SK-N-SH treated with all-trans-retinoic acid at 6 μM for 48 hours (cell line): ENCODE measurements around the gene EVC.

Source experiments
- ATAC-seq: fragments of 200-7000 bp; cut with Tn5 transposase; 3 replicates; pipeline ENCODE4 v1.9.1; 2020; ENCODE audit warnings: mild to moderate bottlenecking, moderate library complexity
- ARNTL ChIP-seq: fragments of 450-650 bp; formaldehyde crosslinking; IDR thresholded peaks from 2 replicates; pipeline ENCODE4 v1.5.0; 2020; ENCODE audit warnings: low read depth, mild to moderate bottlenecking, moderate library complexity, borderline replicate concordance
- CSDC2 ChIP-seq: fragments of 250-450 bp; sonication (Bioruptor Pico); IDR thresholded peaks from 2 replicates; pipeline ENCODE4 v1.5.0; 2020; ENCODE audit warnings: mild to moderate bottlenecking, moderate library complexity
- CSRNP3 ChIP-seq: fragments of 250-450 bp; sonication (Bioruptor Pico); IDR thresholded peaks from 2 replicates; pipeline ENCODE4 v1.5.1; 2021; ENCODE audit warnings: mild to moderate bottlenecking, moderate library complexity
- ESRRG ChIP-seq: fragments of 250-450 bp; sonication (Bioruptor Pico); IDR thresholded peaks from 2 replicates; pipeline ENCODE4 v1.6.1; 2021; ENCODE audit warnings: mild to moderate bottlenecking
- GLIS3 ChIP-seq: fragments of 250-450 bp; sonication (Bioruptor Pico); IDR thresholded peaks from 2 replicates; pipeline ENCODE4 v1.5.0; 2020; ENCODE audit warnings: mild to moderate bottlenecking, moderate library complexity
- ISL1 ChIP-seq: fragments of 250-450 bp; sonication (Bioruptor Pico); IDR thresholded peaks from 2 replicates; pipeline ENCODE4 v2.1.2; 2022; ENCODE audit warnings: mild to moderate bottlenecking, moderate library complexity
- OSR1 ChIP-seq: fragments of 250-450 bp; sonication (Bioruptor Pico); IDR thresholded peaks from 2 replicates; pipeline ENCODE4 v1.8.0; 2022; ENCODE audit warnings: moderate library complexity, mild to moderate bottlenecking, inconsistent platforms
- PATZ1 ChIP-seq: fragments of 250-450 bp; sonication (Bioruptor Pico); IDR thresholded peaks from 2 replicates; pipeline ENCODE4 v1.8.0; 2020; ENCODE audit warnings: mild to moderate bottlenecking, moderate library complexity, borderline replicate concordance
- PPARA ChIP-seq: fragments of 250-450 bp; sonication (Bioruptor Pico); IDR thresholded peaks from 2 replicates; pipeline ENCODE4 v1.5.0; 2020; ENCODE audit warnings: mild to moderate bottlenecking, borderline replicate concordance
- RARB ChIP-seq: fragments of 250-450 bp; sonication (Bioruptor Pico); IDR thresholded peaks from 2 replicates; pipeline ENCODE4 v1.8.0; 2021; ENCODE audit warnings: mild to moderate bottlenecking, moderate library complexity
- SNAI2 ChIP-seq: fragments of 250-450 bp; sonication (Bioruptor Pico); IDR thresholded peaks from 2 replicates; pipeline ENCODE4 v1.5.0; 2020; ENCODE audit warnings: mild to moderate bottlenecking, moderate library complexity
- TCF4 ChIP-seq: fragments of 250-450 bp; sonication (Bioruptor Pico); IDR thresholded peaks from 2 replicates; pipeline ENCODE4 v1.8.0; 2021; ENCODE audit warnings: mild to moderate bottlenecking, moderate library complexity, borderline replicate concordance
- TOX ChIP-seq: fragments of 250-450 bp; sonication (Bioruptor Pico); IDR thresholded peaks from 2 replicates; pipeline ENCODE4 v1.8.0; 2021; ENCODE audit warnings: mild to moderate bottlenecking, moderate library complexity, borderline replicate concordance
- ZC3H10 ChIP-seq: fragments of 250-450 bp; sonication (Bioruptor Pico); IDR thresholded peaks from 2 replicates; pipeline ENCODE4 v1.5.1; 2021; ENCODE audit warnings: mild to moderate bottlenecking, moderate library complexity
- ZFP3 ChIP-seq: fragments of 250-450 bp; sonication (Bioruptor Pico); IDR thresholded peaks from 2 replicates; pipeline ENCODE4 v1.5.0; 2020; ENCODE audit warnings: mild to moderate bottlenecking, moderate library complexity
- ZNF70 ChIP-seq: fragments of 450-650 bp; formaldehyde crosslinking; IDR thresholded peaks from 2 replicates; pipeline ENCODE4 v1.5.0; 2020; ENCODE audit warnings: mild to moderate bottlenecking, moderate library complexity
- ZNF8 ChIP-seq: fragments of 450-650 bp; formaldehyde crosslinking; IDR thresholded peaks from 2 replicates; pipeline ENCODE4 v1.5.0; 2020; ENCODE audit warnings: mild to moderate bottlenecking, moderate library complexity
- TF ChIP-seq, protein P1 (sequence below): fragments of 250-450 bp; sonication (Bioruptor Pico); IDR thresholded peaks from 2 replicates; pipeline ENCODE4 v1.5.1; 2020; ENCODE audit warnings: low read depth, mild to moderate bottlenecking, moderate library complexity
- TF ChIP-seq, protein P2 (sequence below): fragments of 250-450 bp; sonication (Bioruptor Pico); IDR thresholded peaks from 2 replicates; pipeline ENCODE4 v1.8.0; 2021; ENCODE audit warnings: low read depth, mild to moderate bottlenecking, moderate library complexity, borderline replicate concordance
- TF ChIP-seq, protein P3 (sequence below): fragments of 250-450 bp; sonication (Bioruptor Pico); IDR thresholded peaks from 2 replicates; pipeline ENCODE4 v1.5.0; 2020; ENCODE audit warnings: mild to moderate bottlenecking, moderate library complexity

The EVC gene

GRCh38 chr4:5706486-5707290 lies 4.3 kb upstream of the EVC start:
- TF ChIP-seq PPARA (CRISPR knock-in tag) (no peak), ESRRG (no peak), ZNF8 (CRISPR knock-in tag) (no peak), ISL1 (no peak)
- TF ChIP-seq, all 23 proteins: peak for 0
- no peak for ATAC-seq

- no peak for ATAC-seq
- TF ChIP-seq, protein P1, sequence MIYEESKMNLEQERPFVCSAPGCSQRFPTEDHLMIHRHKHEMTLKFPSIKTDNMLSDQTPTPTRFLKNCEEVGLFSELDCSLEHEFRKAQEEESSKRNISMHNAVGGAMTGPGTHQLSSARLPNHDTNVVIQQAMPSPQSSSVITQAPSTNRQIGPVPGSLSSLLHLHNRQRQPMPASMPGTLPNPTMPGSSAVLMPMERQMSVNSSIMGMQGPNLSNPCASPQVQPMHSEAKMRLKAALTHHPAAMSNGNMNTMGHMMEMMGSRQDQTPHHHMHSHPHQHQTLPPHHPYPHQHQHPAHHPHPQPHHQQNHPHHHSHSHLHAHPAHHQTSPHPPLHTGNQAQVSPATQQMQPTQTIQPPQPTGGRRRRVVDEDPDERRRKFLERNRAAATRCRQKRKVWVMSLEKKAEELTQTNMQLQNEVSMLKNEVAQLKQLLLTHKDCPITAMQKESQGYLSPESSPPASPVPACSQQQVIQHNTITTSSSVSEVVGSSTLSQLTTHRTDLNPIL, result no peak
- no peak for TF ChIP-seq ZC3H10
- TF ChIP-seq RARB (CRISPR knock-in tag), result no peak
- TF ChIP-seq ZNF8 (CRISPR knock-in tag), result no peak
- TF ChIP-seq, protein P2, sequence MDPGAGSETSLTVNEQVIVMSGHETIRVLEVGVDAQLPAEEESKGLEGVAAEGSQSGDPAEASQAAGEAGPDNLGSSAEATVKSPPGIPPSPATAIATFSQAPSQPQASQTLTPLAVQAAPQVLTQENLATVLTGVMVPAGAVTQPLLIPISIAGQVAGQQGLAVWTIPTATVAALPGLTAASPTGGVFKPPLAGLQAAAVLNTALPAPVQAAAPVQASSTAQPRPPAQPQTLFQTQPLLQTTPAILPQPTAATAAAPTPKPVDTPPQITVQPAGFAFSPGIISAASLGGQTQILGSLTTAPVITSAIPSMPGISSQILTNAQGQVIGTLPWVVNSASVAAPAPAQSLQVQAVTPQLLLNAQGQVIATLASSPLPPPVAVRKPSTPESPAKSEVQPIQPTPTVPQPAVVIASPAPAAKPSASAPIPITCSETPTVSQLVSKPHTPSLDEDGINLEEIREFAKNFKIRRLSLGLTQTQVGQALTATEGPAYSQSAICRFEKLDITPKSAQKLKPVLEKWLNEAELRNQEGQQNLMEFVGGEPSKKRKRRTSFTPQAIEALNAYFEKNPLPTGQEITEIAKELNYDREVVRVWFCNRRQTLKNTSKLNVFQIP (CRISPR knock-in tag), result no peak
- TF ChIP-seq ESRRG, result no peak
- TF ChIP-seq GLIS3 (CRISPR knock-in tag), result no peak
- no peak for TF ChIP-seq SNAI2 (CRISPR knock-in tag)
- TF ChIP-seq CSRNP3 (CRISPR knock-in tag), result no peak
Observed at GRCh38 chr4:5707366-5707765, 3.6 kb upstream of the EVC start.

- no peak for ATAC-seq
- TF ChIP-seq RARB (CRISPR knock-in tag) (no peak), ZNF8 (CRISPR knock-in tag) (no peak), ARNTL (CRISPR knock-in tag) (no peak)
- TF ChIP-seq, protein P1, result no peak
Observed at GRCh38 chr4:5707778-5708448, 3.1 kb upstream of the EVC start.

DNA sequence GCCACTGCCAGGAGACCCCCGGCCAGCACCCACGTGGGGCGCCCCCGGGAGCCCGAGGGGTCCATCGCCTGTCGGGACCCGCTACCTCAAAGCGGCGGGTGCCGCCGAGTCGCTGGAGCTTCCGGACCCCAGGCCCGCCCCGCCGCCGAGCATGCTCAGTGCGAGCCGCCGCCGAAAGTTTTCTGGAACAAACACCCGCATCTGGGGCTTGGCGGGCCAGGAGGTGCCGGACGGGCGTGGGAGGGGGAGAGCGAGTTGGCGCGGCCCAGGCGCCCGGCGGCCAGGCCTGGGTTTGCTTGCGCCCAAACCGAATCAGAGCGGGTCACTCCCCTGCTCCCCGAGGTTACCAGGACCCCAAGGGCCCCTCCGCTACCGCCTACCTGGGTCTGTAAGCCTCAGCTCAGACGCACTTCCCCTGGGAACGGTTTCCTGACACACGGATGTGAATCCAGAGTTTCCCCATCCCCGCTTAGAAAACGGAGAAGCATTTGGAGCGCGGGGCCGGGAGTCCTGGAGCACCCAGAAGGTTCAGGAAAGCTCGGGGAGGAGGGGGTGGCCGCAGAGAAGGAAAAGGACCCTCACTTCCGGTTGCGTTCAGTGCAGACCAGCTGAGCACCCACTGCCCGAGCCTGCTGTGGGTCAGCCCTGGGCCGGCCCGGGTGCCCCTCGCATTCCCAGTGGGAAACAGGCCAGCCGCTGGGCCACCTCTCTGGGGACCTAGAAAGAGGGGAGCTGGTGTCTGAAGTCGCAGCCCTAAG lies 2.4 kb upstream of the EVC start, which contains the start of gene EVC2:
EVC2 (minus strand) TSS at position 111 of the 758 bp plus-strand sequence; CDS start at position 65, 46 bp downstream.
- no peak for ATAC-seq
- no peak for TF ChIP-seq PATZ1 (CRISPR knock-in tag)
- TF ChIP-seq ZC3H10, result no peak
- no peak for TF ChIP-seq ESRRG
- no peak for TF ChIP-seq CSDC2 (CRISPR knock-in tag)
- TF ChIP-seq TCF4 (CRISPR knock-in tag), result no peak
- TF ChIP-seq, protein P2 (CRISPR knock-in tag), result no peak
- TF ChIP-seq, protein P1, result no peak
- no peak for TF ChIP-seq ZFP3 (CRISPR knock-in tag)
- TF ChIP-seq, protein P3, sequence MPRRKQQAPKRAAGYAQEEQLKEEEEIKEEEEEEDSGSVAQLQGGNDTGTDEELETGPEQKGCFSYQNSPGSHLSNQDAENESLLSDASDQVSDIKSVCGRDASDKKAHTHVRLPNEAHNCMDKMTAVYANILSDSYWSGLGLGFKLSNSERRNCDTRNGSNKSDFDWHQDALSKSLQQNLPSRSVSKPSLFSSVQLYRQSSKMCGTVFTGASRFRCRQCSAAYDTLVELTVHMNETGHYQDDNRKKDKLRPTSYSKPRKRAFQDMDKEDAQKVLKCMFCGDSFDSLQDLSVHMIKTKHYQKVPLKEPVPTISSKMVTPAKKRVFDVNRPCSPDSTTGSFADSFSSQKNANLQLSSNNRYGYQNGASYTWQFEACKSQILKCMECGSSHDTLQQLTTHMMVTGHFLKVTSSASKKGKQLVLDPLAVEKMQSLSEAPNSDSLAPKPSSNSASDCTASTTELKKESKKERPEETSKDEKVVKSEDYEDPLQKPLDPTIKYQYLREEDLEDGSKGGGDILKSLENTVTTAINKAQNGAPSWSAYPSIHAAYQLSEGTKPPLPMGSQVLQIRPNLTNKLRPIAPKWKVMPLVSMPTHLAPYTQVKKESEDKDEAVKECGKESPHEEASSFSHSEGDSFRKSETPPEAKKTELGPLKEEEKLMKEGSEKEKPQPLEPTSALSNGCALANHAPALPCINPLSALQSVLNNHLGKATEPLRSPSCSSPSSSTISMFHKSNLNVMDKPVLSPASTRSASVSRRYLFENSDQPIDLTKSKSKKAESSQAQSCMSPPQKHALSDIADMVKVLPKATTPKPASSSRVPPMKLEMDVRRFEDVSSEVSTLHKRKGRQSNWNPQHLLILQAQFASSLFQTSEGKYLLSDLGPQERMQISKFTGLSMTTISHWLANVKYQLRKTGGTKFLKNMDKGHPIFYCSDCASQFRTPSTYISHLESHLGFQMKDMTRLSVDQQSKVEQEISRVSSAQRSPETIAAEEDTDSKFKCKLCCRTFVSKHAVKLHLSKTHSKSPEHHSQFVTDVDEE (CRISPR knock-in tag), result no peak
- TF ChIP-seq OSR1, result no peak
- TF ChIP-seq ZNF70 (CRISPR knock-in tag), result no peak
- TF ChIP-seq TOX (CRISPR knock-in tag), result no peak
